HEK293T (cell line): ENCODE results near the gene CD247.

ENCODE experiments used
- ARNT ChIP-seq: fragments of 450-650 bp; IDR thresholded peaks from 2 replicates; pipeline ENCODE4 v1.6.1; 2017; ENCODE audit warnings: mild to moderate bottlenecking
- BHLHE40 ChIP-seq: fragments of 450-650 bp; IDR thresholded peaks from 2 replicates; pipeline ENCODE4 v1.6.1; 2016; ENCODE audit warnings: mild to moderate bottlenecking, moderate library complexity, borderline replicate concordance
- FOXA1 ChIP-seq: fragments of 450-650 bp; IDR thresholded peaks from 2 replicates; pipeline ENCODE4 v1.6.1; 2016; ENCODE audit warnings: mild to moderate bottlenecking
- FOXK2 ChIP-seq: fragments of 450-650 bp; IDR thresholded peaks from 2 replicates; pipeline ENCODE4 v1.6.1; 2016; ENCODE audit warnings: mild to moderate bottlenecking
- FOXM1 ChIP-seq: fragments of 450-650 bp; IDR thresholded peaks from 2 replicates; pipeline ENCODE4 v1.6.1; 2017; ENCODE audit warnings: mild to moderate bottlenecking, borderline replicate concordance
- HDGF ChIP-seq: fragments of 450-650 bp; IDR thresholded peaks from 2 replicates; pipeline ENCODE4 v1.6.1; 2017; ENCODE audit warnings: antibody characterized with exemption, borderline replicate concordance
- LEF1 ChIP-seq: fragments of 450-650 bp; IDR thresholded peaks from 2 replicates; pipeline ENCODE4 v1.6.1; 2017; ENCODE audit warnings: mild to moderate bottlenecking, borderline replicate concordance
- NFRKB ChIP-seq: fragments of 450-650 bp; IDR thresholded peaks from 2 replicates; pipeline ENCODE4 v1.6.1; 2016; ENCODE audit warnings: mild to moderate bottlenecking, moderate library complexity
- SP1 ChIP-seq: fragments of 450-650 bp; IDR thresholded peaks from 2 replicates; pipeline ENCODE4 v1.6.1; 2017
- SUZ12 ChIP-seq: fragments of 450-650 bp; IDR thresholded peaks from 2 replicates; pipeline ENCODE4 v1.6.1; 2016; ENCODE audit warnings: mild to moderate bottlenecking
- ZNF384 ChIP-seq: fragments of 450-650 bp; IDR thresholded peaks from 2 replicates; pipeline ENCODE4 v1.6.1; 2016

DNA sequence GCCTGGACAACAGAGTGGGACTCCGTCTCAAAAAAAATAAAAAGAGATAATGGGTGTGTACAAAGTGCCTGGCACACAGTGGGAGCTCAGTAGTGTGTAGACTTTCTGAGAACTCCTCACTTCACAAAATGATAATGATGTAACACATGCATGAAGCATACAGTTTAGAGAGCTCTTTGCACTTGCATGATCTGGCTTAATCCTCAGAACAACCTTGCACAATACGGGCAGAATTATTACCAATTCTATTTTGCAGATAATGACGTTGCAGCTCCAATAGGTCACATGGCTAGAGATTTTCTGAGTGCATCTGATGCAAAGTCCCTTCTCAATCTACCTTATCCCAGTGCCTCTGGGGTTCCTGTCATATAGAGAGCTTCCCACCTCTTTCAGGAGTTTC lies 71.4 kb downstream of the CD247 start:
- TF ChIP-seq SUZ12, result no peak
- no peak for TF ChIP-seq LEF1
- TF ChIP-seq NFRKB, result no peak
- TF ChIP-seq FOXK2, result no peak
- TF ChIP-seq SP1, result no peak
- TF ChIP-seq ARNT, result no peak
- TF ChIP-seq FOXA1, result no peak
- no peak for TF ChIP-seq FOXM1
- no peak for TF ChIP-seq ZNF384
- TF ChIP-seq HDGF, result no peak
- TF ChIP-seq BHLHE40, result no peak
